Lower lobe of right lung (tissue), 2 donors: ENCODE results near the gene SALL3. TPM values are rescaled to one million over a fixed set of nuclear protein-coding genes. Genes with fewer than 3 reads are reported as not detected.

ENCODE experiments used
- ATAC-seq, 2 donors: fragments of 200-7000 bp; cut with Tn5 transposase; one replicate each; pipeline ENCODE4 v1.9.1; 2020 to 2022; ENCODE audit warnings: mild to moderate bottlenecking in 2 of 2, moderate library complexity in 2 of 2
- DNase-seq: peaks from one replicate; pipeline ENCODE4 v3.0.0-alpha.2; 2020
- H3K27ac ChIP-seq: fragments of 200-600 bp; one replicate; pipeline ENCODE4 v1.8.0; 2022
- H3K27me3 ChIP-seq: fragments of 200-600 bp; one replicate; pipeline ENCODE4 v1.8.0; 2022; ENCODE audit warnings: low read depth
- H3K36me3 ChIP-seq: fragments of 200-600 bp; one replicate; pipeline ENCODE4 v1.8.0; 2022; ENCODE audit warnings: mild to moderate bottlenecking
- H3K4me1 ChIP-seq: fragments of 200-600 bp; one replicate; pipeline ENCODE4 v1.8.0; 2022
- H3K4me3 ChIP-seq: fragments of 200-600 bp; one replicate; pipeline ENCODE4 v1.8.0; 2022; ENCODE audit warnings: mild to moderate bottlenecking
- H3K9me3 ChIP-seq: fragments of 200-600 bp; one replicate; pipeline ENCODE4 v1.8.0; 2022
- intact Hi-C: fragments of 100-400 bp; cut with DNase I; formaldehyde crosslinking; loops from one replicate; pipeline ENCODE4 v1.11.0; 2022
- total RNA-seq: library from RNA; stranded (reverse); fragmentation: NEBNext Ultra II Directional; extraction: Animal tissue kit (Norgen Biotek cat#: 25700); gene quantifications from one replicate; pipeline ENCODE4 v1.2.1, GENCODE V29; 2021
- TF ChIP-seq, protein P1 (sequence below): fragments of 200-600 bp; IDR thresholded peaks from one replicate; pipeline ENCODE4 v1.8.0; 2022; ENCODE audit warnings: antibody characterized with exemption, mild to moderate bottlenecking
- donor health status: DM: no; HTN: yes; CAD: no; lungs with severe emphysema.

Gene SALL3
- total RNA-seq, 1 donor from 2014 or later, result not detected

DNA sequence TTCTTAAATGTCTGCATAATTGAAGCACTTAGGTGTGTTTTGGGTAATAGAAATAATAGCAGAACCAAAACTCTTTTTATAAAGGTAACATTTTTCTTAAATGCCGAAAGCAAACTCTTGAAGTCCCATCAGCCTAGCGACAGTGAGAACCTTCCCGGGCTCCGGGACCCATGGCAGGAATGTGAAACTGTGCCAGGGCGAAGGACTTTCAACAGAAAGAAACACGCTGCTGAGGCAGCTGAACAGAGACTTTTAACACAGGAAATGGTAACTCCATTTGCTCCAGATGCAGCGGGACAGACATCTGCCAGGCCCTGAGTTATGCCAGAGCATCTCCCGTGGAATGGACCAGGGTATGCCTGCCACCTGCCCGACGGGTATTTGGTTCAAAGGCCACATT is 34.3 kb downstream of the SALL3 start:
- H3K27me3 ChIP-seq, result peaks cover 14% of the 10 kb centered on the region
- no peaks in the 10 kb centered on the region for H3K4me1 ChIP-seq
- H3K9me3 ChIP-seq, result no peaks in the 10 kb centered on the region
- TF ChIP-seq, protein P1, sequence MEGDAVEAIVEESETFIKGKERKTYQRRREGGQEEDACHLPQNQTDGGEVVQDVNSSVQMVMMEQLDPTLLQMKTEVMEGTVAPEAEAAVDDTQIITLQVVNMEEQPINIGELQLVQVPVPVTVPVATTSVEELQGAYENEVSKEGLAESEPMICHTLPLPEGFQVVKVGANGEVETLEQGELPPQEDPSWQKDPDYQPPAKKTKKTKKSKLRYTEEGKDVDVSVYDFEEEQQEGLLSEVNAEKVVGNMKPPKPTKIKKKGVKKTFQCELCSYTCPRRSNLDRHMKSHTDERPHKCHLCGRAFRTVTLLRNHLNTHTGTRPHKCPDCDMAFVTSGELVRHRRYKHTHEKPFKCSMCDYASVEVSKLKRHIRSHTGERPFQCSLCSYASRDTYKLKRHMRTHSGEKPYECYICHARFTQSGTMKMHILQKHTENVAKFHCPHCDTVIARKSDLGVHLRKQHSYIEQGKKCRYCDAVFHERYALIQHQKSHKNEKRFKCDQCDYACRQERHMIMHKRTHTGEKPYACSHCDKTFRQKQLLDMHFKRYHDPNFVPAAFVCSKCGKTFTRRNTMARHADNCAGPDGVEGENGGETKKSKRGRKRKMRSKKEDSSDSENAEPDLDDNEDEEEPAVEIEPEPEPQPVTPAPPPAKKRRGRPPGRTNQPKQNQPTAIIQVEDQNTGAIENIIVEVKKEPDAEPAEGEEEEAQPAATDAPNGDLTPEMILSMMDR, result no peak
- H3K27ac ChIP-seq, result no peak overlapping the region
- H3K36me3 ChIP-seq, result no peaks in the 10 kb centered on the region
- intact Hi-C loops, result no loop called here
- DNase-seq (no peak), ATAC-seq (no peak)
- H3K4me3 ChIP-seq, result no peak overlapping the region

DNA sequence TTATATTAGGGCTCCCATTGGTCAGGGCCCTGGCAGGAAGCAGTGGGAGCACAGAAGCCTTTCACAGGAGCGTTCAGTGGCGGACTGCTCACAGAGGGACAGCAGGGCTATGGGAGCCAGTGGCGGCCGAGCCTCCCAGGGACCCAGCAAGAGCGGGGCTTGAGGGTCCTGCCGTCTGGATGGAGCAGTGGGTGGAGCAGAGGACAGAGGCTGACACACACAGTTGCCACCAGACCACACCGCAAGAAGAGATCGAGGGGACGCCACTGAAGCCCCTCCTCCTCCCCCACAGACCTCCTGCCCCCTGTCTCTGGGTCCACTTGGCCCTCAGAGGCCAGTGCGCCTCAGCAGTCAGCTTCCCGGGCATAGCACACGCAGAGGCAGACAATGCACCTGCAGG is 39.3 kb downstream of the SALL3 start:
- H3K4me3 ChIP-seq, result no peak overlapping the region
- TF ChIP-seq, protein P1, result no peak
- intact Hi-C loops, result no loop called here
- no peaks in the 10 kb centered on the region for H3K9me3 ChIP-seq
- H3K4me1 ChIP-seq, result no peaks in the 10 kb centered on the region
- H3K27me3 ChIP-seq, result peaks cover 10% of the 10 kb centered on the region
- H3K27ac ChIP-seq, result no peak overlapping the region
- DNase-seq (no peak), ATAC-seq (no peak)
- H3K36me3 ChIP-seq, result no peaks in the 10 kb centered on the region

GRCh38 chr18:79019881-79020280 is 40.3 kb downstream of the SALL3 start:
- ATAC-seq (no peak), DNase-seq (no peak)
- TF ChIP-seq, protein P1, result no peak
- intact Hi-C loops, result no loop called here
- no peaks in the 10 kb centered on the region for H3K9me3 ChIP-seq
- H3K4me3 ChIP-seq, result no peak overlapping the region
- no peaks in the 10 kb centered on the region for H3K4me1 ChIP-seq
- H3K36me3 ChIP-seq, result no peaks in the 10 kb centered on the region
- peaks cover 10% of the 10 kb centered on the region for H3K27me3 ChIP-seq
- no peak overlapping the region for H3K27ac ChIP-seq

- Histone ChIP-seq H3K4me3 (no peak overlapping the region), H3K27ac (no peak overlapping the region), H3K36me3 (no peaks in the 10 kb centered on the region), H3K9me3 (peaks cover 5% of the 10 kb centered on the region), H3K4me1 (no peaks in the 10 kb centered on the region), H3K27me3 (peaks cover 10% of the 10 kb centered on the region)
- DNase-seq (no peak), ATAC-seq (no peak)
- intact Hi-C loops, result no loop called here
- TF ChIP-seq, protein P1, result no peak
These were observed 43.0 kb downstream of the SALL3 start for GRCh38 chr18:79022603-79023002.

DNA sequence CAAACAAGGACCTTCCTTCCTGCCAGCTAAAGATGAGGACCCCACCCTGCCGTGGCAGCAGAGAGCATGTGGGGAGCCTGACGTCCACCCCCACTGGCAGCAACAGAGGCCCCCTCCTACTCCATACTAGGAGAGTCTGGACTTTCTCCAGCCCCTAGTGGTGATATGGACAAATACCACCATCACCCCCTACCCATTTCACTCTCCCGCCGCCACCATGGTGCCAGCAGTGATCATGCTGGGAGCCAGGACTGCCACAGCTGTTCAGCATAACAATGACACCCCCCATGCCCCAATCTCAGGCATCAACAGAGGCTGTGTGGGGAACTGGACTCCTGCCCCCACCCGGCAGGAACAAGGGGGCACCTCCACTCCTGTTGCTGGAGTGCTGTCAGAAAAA is 46.9 kb downstream of the SALL3 start:
- peaks cover 10% of the 10 kb centered on the region for H3K9me3 ChIP-seq
- no peak for ATAC-seq
- no peaks in the 10 kb centered on the region for H3K27me3 ChIP-seq
- intact Hi-C loops, result no loop called here
- H3K4me1 ChIP-seq, result no peaks in the 10 kb centered on the region
- TF ChIP-seq, protein P1, result no peak
- H3K36me3 ChIP-seq, result no peaks in the 10 kb centered on the region
- no peak for DNase-seq
- no peak overlapping the region for H3K4me3 ChIP-seq
- no peak overlapping the region for H3K27ac ChIP-seq

DNA sequence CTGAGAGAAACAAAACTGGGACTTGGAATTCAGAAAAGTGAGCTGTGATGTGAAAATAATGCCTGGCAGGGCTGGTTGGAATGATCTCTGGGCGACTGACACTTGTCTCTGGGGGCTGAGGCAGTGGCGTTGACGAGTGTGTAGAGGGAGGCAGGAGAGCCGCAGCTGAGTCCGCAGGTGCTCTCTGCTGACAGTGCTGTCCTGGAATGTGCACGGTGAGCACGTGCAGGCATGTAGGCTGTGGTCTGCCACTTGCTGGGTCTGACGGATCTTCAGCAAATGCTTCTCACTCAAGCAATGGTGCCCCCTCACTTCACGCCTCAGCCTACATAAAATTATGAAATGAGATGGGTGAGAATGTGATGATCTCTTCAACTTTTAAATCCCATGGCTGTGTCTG is 51.1 kb downstream of the SALL3 start:
- TF ChIP-seq, protein P1, result no peak
- intact Hi-C loops, result no loop called here

More for the DNA sequence above, 51.1 kb downstream of the SALL3 start:
- DNase-seq (peak; percentile 31), ATAC-seq (no peak)
- Histone ChIP-seq H3K9me3 (peaks cover 10% of the 10 kb centered on the region), H3K27me3 (no peaks in the 10 kb centered on the region), H3K4me1 (no peaks in the 10 kb centered on the region), H3K36me3 (no peaks in the 10 kb centered on the region), H3K4me3 (no peak overlapping the region), H3K27ac (no peak overlapping the region)
